Measurements from ENCODE around the gene MED13.
"Not testable (repeated sequence)": the region's sequence is repeated elsewhere in the genome, so short reads cannot be mapped to it uniquely, and the experiment has no call there.

MED13 gene

DNA sequence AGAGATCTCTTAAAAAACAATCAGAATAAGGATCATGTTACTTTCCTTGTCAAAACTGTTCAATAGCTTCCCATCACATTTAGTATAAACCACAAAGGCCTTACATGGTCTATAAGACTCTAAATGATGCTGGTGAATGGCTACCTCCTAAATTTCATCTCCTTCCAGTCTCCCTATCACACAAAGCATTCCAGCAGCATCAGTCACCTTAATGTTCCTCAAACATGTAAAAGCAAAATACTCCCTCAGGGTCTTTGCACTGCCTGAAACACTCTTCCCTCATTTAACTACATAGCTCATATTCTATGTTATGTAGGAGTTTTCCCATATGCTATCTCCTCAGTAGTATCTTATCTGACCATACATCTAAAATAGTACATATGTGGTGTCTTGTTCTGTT, 83.8 kb downstream of the MED13 start:
- DNase-seq, result no peak

DNA sequence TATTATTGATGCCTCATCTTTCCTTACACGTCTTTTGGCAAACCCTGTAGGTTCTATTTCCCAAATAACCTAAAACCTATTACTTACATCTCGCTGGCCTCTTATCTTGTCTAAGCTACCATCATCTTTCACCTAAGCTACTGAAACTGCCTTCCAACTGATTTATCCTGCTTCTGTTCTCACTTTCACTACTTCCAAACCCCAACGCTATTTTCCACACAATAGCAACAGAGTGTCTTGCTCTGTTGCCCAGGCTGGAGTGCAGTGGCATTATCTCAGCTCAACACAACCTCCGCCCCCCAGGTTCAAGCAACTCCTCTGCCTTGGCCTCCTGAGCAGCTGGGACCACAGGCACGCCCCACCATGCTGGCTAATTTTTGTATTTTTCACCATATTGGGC, 84.5 kb downstream of the MED13 start:
- DNase-seq, result no peak

DNA sequence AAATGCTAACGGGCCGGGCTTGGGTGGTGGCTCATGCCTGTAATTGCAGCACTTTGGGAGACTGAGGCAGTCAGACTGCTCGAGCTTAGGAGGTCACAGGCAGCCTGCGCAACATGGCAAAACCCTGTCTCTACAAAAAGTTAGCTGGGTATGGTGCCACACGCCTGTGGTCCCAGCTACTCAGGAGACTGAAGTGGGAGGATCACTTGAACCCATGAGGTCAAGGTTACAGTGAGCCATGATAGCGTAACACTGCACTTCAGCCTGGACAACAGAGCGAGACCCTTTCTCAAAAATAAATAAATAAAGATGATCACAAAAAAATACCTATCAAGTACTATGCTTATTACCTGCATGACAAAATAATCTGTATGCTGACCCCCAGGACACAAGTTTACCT, 91.0 kb downstream of the MED13 start:
- no peak for DNase-seq

DNA sequence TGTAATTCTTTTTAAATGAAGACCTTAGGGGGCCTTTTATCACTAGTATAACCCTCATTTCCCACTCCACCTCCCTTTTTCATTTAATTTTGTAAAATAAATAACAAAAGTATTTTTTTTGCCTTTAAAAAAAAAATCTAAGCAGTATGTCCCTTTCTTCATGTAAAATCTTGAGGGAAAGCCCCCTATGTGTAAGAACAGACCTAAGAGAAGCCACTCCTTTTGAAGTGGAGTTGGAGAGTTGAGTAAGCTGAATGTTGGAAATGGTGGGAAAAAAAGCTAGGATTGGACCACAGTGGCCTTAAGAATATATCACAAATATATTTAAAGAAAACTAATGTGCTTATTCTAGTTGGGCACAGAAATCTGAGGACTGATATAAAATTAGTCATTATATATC, 92.8 kb downstream of the MED13 start:
- DNase-seq, result no peak

DNA sequence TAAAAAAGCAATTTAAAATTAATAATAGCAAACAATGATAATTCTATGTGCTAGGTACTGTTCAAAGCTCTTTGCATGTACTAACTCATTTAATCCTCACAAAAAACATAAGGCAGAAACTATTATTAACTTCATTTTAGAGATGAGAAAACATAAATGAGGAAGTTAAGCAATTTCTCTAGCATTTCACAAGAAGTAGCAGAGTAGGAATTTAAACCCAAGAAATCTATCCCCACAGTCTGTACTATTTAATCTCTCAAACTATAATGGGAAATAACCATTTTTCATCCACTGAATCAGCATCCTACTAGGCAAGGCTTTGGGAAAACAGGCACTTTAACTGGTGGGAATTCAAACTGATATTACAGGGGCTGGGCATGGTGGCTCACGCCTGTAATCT, 95.0 kb downstream of the MED13 start:
- DNase-seq, result no peak

DNA sequence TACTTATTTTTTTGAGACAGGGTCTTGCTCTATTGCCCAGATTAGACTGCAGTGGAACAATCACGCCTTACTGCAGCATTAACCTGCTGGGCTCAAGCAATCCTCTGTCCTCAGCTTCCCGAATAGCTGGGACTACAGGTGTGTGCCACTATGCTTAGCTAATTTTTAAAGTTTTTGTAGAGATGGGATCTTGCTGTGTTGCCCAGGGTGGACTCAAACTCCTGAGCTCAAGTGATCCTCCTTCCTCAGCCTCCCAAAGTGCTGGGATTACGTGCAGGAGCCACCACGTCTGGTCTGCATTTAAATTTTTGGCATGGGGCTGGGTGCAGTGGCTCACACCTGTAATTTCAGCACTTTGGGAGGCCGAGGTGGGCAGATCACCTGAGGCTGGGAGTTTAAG, 96.3 kb downstream of the MED13 start:
- DNase-seq, result no peak

DNA sequence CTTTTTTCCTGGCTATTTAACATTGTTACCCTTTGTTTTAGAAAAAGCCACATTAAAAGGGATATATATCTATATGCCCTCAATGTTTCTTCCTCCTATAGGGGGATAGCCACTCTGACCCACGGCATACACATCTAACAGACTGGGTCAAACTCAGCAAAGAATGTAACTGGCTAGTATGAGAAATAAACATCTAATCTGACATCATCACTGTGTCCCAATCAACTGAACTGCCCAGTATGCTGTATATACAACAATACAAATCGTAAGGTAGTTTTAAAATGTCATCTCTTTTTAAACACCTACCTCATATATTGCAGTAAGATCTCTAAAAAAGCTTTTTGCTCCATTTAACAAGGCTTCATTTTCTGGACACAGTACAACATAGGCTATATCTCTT, 97.3 kb downstream of the MED13 start:
- no peak for DNase-seq

DNA sequence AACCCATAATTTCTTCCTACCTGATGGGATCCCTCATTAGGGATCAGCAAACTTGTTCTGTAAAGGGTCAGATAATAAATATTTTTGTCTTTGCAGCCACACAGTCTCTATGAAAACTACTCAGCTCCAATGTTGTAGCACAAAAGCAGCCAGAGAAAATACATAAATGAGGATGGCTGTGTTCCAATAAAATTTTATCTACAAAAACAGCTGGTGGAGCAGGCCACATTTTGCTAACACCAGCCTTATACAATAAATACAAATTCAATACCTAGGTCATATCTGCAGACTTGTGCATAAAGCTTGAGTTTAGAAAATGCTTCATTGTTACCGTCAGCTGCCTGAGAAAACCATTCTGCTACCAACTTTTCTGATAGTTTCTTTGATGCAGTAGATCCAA, 98.9 kb downstream of the MED13 start:
- no peak for DNase-seq

DNA sequence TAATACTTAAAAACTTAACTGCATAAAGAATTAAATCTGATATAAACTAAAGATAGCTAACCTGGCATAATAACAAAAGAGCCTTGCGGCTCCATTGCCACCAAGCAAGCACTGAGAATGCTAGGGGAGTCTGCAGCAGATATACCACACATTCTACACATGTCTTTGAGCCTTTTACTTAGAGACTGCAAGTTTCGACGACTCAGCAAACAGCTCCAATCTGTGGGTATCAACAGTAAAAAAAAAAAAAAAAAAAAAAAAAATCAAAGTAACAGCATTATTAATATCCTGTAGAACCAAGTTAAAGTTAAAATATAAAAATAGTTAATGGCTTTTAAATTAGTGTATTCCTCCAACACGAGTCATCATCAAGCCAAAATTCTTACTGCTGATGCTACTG, 109.5 kb downstream of the MED13 start:
- DNase-seq, result no peak

DNA sequence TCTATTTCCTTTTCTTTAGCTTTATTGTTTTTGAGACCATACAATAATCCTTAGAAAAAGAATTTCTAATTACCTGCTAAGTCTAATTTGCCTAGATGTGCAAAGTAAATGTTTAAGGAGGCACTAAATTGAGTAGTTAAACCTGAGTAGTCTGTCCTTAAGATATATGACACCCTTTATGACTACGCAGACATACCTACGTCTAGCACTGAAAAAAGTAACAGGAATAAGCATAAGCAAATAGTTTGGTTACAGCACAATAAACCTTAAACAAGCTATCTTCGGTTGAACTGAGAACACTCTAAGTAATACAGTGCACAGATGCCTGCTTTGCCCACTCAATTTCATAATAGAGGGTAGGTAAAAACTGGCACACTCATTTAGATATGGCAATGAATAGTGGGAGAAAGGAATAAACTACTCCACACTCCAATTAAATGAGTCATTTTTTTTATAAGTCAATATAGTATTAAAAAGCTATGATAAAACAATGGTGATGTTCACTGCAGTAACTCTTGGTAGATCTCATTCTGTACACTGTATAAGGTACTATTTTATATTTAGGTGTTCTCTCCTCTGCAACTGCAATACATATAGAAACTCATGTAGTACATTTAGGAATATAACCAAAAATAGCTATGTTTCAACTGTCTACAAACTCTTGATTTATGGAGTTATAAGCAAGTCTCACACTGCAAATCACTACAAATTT, 117.6 kb downstream of the MED13 start:
- no peak for DNase-seq

DNA sequence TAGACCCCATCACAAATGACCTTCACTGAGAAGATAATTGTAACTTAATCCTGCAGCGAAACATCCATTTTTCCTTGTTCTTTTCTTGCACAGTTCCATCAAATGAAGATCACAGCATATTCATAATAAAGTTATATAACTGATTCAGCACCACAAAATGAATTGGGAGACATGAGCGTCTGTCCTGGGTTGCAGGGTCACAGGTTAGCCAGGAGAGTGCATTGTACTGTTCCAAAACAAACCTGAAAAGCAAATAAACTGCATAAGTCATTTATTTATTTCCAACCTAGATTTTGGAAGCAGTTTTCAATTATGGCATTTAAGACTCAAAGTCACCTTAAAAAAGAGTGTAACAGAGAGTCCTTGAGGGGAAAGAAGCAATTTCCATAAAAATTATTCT, 118.7 kb downstream of the MED13 start:
- DNase-seq, result no peak

DNA sequence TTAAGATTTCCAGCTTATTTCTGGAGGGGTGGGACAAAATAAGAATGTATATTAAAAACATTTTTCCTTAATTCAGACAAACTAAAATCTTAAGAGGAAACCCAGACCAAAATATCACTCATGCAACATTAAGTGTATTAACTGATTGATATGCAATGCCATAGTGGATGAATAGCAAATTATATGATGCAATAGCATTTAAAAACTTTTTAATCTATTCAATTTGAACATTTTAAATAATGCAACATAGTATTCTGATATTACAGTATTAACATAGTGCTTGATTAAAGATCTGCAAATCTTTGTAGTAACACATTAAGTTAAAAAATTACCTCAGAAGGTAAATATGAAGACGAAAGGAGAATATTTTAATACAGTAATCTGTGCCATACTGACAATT, 122.0 kb downstream of the MED13 start:
- no peak for DNase-seq

DNA sequence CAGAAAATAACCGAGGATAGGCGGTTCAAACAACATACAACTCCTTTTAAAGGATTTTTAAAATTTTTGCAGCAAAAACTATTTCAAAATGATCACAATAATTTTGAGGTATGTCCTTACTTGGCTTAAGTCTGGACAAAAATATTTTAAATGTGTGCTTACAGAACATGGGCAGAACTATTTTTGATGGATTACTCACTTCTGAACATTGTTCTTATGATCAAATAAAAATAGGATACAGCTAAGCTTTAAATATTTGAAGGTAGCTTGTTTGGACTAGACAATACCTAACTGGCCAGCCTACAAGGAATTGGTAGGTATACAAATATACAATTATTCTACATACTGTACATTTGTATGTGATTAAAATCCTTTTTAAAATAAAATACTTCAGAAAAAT, 123.0 kb downstream of the MED13 start:
- DNase-seq, result no peak

DNA sequence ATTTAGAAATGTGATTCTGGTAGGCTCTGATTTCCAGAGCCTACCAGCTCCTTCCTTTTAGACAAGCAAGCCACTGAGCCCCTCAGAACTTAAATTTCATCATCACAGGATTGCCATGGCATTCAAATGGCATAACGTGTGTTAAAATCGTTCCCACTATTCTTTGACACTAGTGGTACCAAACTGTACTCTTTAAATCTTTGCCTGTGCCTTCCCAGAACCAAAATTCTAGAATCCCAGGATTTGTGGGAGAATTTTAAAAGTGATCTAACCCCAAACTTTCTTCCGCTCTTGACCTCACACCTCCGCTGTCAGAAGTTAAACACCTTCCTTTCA, 137.0 kb downstream of the MED13 start:
- no peak for DNase-seq

DNA sequence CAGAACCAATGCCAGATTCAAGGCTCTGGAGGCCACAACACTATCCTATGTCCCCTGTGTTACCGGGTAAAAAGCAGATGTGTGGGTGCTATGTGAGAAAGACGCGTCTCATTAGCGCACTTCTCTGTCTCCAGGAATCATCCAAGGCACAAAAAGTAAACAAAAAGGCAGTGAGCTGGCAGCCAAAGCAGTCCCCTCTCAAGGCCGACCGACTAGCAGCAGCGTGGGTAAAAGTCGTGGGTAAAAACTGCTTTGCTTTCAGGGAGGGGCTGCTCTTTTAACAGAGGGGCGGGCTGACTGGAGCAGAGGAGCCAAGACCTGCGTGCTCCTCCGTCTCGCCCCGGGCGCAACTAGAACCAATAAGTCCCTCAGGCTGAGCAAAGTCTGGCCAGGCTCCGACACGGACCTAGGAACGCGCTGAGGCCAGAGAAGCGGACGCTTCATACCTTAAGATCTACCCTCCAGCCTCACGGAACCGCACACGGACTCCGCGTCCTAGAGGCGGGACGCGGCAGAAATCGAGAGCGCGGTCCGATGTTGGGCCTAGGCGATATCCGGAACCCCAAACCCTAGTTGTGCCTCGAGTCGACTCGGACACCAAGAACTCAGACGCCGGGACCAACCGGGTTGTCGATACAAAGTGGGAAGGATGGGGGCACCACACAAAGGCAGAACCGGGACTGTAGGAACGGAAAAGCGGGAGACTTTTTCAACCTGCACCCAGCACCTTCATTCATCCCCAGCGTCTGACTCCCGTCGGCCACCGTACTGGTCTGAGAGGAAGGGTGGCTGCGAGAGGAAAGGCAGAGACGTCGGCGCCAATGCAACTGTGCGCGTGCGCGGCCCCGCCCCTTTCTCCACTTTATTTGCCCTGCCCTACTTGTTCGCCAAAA, 137.6 kb downstream of the MED13 start, which contains the start of gene INTS2:
INTS2 (minus strand) TSS at position 775 of the 893 bp plus-strand sequence. CDS start 1,338 bp downstream, outside the sequence.
- peak; percentile 78 for DNase-seq

DNA sequence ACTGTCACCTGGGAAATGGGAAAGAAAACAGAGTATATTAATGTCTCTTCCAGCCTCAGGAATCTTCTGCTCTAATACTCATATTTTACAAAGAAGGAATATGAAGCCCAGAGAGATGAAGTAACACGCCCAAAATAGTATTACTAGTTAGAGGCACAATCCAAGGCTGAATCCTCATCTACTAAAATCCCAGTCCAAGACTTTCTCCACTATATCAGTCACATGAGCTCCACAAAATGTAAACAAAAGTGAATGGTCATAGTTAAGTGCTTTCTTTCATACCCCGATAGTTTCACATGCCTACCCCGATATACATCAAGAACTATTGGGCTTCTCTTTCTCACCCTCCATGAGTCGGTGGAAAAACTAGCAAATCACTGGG, 138.3 kb downstream of the MED13 start:
- DNase-seq, result no peak

DNA sequence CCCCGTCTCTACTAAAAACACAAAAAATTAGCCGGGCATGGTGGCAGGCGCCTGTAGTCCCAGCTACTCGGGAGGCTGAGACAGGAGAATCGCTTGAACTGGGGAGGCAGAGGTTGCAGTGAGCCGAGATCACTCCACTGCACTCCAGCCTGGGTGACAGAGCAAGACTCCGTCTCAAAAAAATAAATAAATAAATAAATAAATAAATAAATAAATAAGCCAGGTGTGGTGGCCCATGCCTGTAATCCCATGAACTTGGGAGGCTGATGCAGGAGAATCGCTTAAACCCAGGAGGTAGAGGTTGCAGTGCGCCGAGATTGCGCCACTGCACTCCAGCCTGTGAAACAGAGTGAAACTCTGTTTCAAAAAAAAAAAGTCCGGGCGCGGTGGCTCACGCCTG, 149.9 kb downstream of the MED13 start:
- DNase-seq, result not testable (repeated sequence)

DNA sequence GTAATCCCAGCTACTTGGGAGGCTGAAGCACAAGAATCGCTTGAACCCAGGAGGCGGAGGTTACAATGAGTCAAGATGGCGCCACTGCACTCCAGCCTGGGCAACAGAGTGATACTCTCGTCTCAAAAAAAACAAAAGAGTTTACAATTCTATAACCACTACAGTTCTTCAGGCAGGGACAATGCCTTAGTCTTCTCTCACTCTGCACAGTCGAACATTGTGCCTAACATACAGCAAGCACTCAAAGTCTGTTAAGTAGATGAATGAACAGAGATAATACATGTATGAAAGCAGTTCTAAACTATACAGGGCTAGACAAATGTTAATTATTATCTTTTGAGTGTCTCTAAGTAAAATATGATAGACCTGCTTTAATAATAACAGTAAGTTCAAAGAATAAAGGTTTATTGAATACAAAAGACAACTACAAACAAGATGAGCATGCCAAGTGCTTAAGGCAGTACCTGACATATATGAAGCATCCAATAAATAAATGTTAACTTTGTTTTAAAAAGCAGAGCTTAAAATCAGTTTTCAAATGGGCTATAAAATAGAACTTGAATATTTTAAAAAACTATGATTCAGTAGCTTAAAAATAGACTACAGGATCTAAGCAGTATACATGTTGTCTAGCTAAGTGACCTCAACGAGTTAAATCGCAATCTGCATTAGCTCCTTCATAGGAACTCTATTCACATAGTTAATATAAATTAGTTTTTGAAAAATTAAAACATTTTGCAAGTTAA, 156.6 kb downstream of the MED13 start:
- DNase-seq, result no peak

DNA sequence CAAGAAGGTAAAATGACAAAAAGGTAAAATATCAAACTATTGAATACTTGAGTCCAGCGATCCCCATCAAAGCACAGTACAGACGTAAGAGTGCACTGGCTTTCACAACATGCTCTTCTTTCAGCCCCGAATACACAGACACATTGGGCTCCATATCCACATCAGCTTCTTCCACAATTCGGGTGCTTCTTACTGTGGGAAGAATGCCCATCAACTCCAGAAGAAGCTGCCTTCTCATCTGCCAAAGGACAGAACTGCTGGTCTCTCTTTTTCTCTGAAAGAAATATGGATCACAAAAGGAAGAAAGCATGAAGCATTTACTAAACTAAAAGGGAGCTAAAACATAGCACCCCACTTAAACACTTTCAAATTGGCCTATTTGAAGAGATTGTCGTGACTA, 157.7 kb downstream of the MED13 start:
- DNase-seq, result no peak

DNA sequence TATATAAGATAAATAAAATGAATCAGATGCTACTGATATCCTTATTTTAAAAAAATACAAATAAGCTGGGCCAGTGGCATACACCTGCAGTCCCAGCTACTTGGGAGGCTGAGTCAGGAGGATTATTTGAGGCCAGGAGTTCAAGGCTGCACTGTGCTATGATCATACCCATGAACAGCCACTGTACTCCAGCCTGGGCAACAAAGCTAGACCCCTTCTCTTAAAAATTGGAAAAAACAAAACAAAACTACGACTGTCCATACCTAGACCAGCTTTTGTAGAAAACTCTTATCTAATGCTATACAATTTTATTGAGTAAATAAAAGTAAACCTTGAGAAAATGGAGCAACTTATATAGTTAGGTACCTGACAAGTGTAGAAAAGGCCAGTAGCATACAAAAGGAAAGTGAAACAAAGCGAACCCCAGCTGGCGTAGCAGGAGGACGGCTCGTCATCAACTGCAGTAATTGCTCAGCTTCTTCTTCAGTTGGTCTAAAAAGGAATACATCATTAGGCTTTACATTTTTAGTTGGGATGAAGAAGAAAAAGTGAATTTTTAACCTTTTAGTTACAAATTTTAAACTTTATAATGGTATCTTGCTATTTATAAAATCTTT, 160.9 kb downstream of the MED13 start:
- no peak for DNase-seq

DNA sequence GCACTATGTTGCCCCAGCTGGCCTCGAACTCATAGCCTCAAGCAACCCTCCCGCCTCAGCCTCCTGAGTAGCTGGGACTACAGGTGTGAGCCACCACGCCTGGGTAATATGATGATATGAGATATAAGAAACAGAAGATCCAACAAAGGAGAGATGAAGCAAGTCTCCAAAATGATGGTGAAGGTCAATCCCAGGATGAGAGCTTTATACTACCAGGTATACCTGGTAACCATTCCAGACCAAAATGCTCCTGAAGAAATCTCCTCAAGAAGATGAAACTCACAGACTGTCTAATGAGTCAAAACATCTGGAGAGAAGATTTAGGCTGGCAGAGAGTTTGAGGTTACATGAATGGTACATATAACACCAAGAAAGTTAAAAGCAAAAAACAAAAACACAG, 161.8 kb downstream of the MED13 start:
- DNase-seq, result no peak

DNA sequence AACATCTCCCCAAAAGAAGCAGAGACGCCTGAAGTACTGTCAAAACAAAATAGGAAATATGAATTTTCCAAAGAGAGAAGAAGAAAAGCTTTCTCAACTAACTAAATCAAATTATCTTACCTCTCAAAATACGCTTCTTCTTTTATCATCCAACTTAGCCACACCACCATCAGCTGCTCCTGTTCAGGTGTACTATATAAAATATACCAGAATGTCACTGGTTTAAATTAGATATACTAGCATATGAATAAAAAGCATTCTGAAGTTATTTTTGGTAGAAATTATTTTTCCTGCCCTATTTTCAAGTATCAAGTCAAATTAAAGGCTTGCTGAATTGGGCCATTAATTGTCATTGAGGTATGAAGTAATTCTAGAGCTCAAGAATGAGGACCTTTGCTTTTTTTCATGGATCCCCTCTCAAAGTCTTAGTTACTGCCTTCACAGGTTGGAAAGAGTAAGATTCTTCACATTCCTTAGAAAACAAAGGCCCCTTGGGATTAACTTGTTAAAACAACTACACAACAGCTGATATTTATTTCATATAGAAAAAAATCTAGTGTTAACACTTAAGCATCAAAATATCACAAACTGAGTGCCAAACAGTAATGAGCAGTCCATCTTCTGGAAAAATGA, 167.4 kb downstream of the MED13 start:
- no peak for DNase-seq

DNA sequence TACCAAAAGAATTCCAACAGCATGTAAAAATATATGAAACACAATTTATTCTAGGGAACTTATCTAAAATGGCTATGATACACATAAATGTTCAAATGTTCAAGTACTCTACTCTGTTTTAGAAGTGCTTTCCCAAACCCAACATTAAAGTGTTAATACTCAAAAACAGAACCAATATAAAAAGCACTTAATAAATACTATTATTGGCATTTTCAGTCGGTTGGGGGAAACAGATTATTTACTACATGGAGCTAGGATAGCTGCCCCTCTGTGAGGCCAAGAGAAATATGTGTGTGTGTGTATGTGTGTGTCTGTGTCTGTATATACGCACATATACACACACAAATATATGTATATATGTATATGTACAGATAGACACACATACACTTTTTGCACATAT, 169.7 kb downstream of the MED13 start:
- DNase-seq, result no peak

Measured in DMS79 treated with DMSO at 0.1 percent for 48 hours (cell line).